Upper lobe of left lung (tissue), 6 donors: Measurements from ENCODE around the gene PATE3. TPM values are rescaled to one million over a fixed set of nuclear protein-coding genes. Genes with fewer than 3 reads are reported as not detected.

ENCODE experiments used
- ATAC-seq, 2 donors: fragments of 200-7000 bp; cut with Tn5 transposase; one replicate each; pipeline ENCODE4 v1.9.1; 2022; ENCODE audit warnings: mild to moderate bottlenecking in 2 of 2, moderate library complexity in 2 of 2; ENCODE audit not compliant: low FRiP score in 2 of 2
- DNase-seq, 2 donors: peaks; one replicate each; pipeline ENCODE4 v3.0.0-alpha.2; 2019 to 2020
- H3K27ac ChIP-seq, 4 donors: fragments of 200-600 bp; sonication (generic); one replicate each; pipeline ENCODE4 v1.5.1; 2016 to 2019
- H3K27me3 ChIP-seq, 4 donors: fragments of 200-600 bp; sonication (generic); one replicate each; pipeline ENCODE4 v1.5.1; 2017 to 2019
- H3K36me3 ChIP-seq, 4 donors: fragments of 200-600 bp; sonication (generic); one replicate each; pipeline ENCODE4 v1.5.1; 2016 to 2019
- H3K4me1 ChIP-seq, 4 donors: fragments of 200-600 bp; sonication (generic); one replicate each; pipeline ENCODE4 v1.5.1; 2018 to 2019
- H3K4me3 ChIP-seq, 4 donors: fragments of 200-600 bp; sonication (generic); one replicate each; pipeline ENCODE4 v1.5.1; 2017 to 2019; ENCODE audit warnings: mild to moderate bottlenecking in 2 of 4, moderate library complexity in 1 of 4
- H3K9me3 ChIP-seq, 4 donors: fragments of 200-600 bp; sonication (generic); one replicate each; pipeline ENCODE4 v1.5.1; 2018 to 2019
- CTCF ChIP-seq, 6 experiments: fragments of 450-650 bp in 4 of 6; fragments of 200-600 bp in 2 of 6; sonication (generic) in 2 of 6; IDR thresholded peaks; one replicate each; pipeline ENCODE4 v1.5.1; 2016 to 2019; ENCODE audit warnings: antibody characterized with exemption in 6 of 6
- EP300 ChIP-seq, 4 donors: sonication (generic); formaldehyde crosslinking; IDR thresholded peaks; one replicate each; pipeline ENCODE4 v1.5.1; 2017; ENCODE audit warnings: antibody characterized with exemption in 4 of 4, control low read depth in 2 of 4
- POLR2A ChIP-seq, 4 donors: fragments of 450-650 bp; IDR thresholded peaks; one replicate each; pipeline ENCODE4 v1.5.1; 2016 to 2017; ENCODE audit warnings: antibody characterized with exemption in 4 of 4, mild to moderate bottlenecking in 2 of 4
- POLR2AphosphoS5 ChIP-seq, 2 donors: sonication (generic); formaldehyde crosslinking; IDR thresholded peaks; one replicate each; pipeline ENCODE4 v1.5.1; 2017; ENCODE audit warnings: antibody characterized with exemption in 2 of 2
- WGBS, 2 donors: methylation state at CpG; one replicate each; pipeline ENCODE4 v1.1.5; 2017 to 2018; 5-methylcytosine and 5-hydroxymethylcytosine counted together
- total RNA-seq, 6 donors: library from RNA; depleted of rRNA in 4 of 6; stranded (reverse); fragments of >200 nt in 4 of 6; gene quantifications; one replicate each; pipeline versions ENCODE4 v1.1.0 to v1.2.1, GENCODE V29; 2016 to 2021
- donor health status: DM: no; HTN: no; CAD: no; lungs with moderate emphysema.
- donor health status: DM: no; HTN: yes; CAD: no; lungs with severe emphysema.

The PATE3 gene
- total RNA-seq, 6 donors from 2014 or later: not detected

DNA sequence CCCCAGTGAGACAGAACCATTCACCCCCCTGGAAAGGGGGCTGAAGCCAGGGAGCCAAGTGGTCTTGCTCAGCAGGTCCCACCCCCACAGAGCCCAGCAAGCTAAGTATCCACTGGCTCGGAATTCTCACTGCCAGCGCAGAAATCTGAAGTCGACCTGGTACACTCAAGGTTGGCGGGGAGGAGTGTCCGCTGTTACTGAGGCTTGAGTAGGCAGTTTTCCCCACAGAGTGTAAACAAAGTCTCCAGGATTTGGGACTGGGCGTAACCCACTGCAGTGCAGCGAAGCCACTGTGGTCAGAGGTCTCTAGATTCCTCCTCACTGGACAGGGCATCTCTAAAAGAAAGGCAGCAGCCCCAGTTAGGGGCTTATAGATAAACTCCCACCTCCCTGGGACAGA is 31.9 kb upstream of the PATE3 start:
- Histone ChIP-seq H3K9me3 (no peaks in the 10 kb centered on the region), H3K27me3 (no peaks in the 10 kb centered on the region), H3K27ac (no peak overlapping the region), H3K36me3 (no peaks in the 10 kb centered on the region), H3K4me3 (no peak overlapping the region), H3K4me1 (no peaks in the 10 kb centered on the region)
- no peak for TF ChIP-seq POLR2A (IDR thresholded peaks at IDR 0.05)
- no peak for TF ChIP-seq POLR2AphosphoS5 (IDR thresholded peaks at IDR 0.05)
- TF ChIP-seq EP300 (IDR thresholded peaks at IDR 0.05): no peak
- no peak for TF ChIP-seq CTCF (IDR thresholded peaks at IDR 0.05)
- ATAC-seq (peak in 1 of 2 donors; percentile 70), DNase-seq (peak in 1 of 2 donors; percentile 74)
- 55 to 63% methylated on average over 4 to 6 of the region's 7 CpGs for WGBS, 2 donors

DNA sequence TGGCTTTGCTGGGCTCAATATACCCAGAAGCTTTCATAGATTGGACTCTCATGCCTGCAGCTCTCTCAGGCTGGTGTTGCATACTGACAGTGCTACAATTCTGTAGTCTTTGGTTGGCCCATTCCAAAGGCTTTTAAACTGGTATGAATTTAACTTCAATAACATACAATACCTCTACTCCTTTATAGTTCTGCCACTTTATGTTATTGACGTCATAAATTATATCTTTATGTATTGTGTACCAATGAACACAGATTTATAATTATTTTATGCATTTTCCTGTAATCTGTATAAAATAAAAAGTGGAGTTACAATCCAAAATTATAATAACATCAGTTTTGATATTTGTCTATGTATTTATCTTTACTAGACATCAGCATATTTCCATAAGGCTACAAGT is 25.5 kb upstream of the PATE3 start:
- H3K4me3 ChIP-seq: no peak overlapping the region
- 80 to 84% methylated on average over 1 of the region's 1 CpG for WGBS, 2 donors
- TF ChIP-seq CTCF (IDR thresholded peaks at IDR 0.05) (no peak), EP300 (IDR thresholded peaks at IDR 0.05) (no peak), POLR2AphosphoS5 (IDR thresholded peaks at IDR 0.05) (no peak), POLR2A (IDR thresholded peaks at IDR 0.05) (no peak)
- H3K4me1 ChIP-seq: peaks cover 0 to 4% (median 0%) of the 10 kb centered on the region in 4 donors
- DNase-seq: no peak
- H3K27me3 ChIP-seq: no peaks in the 10 kb centered on the region
- ATAC-seq: no peak
- H3K9me3 ChIP-seq: no peaks in the 10 kb centered on the region
- H3K36me3 ChIP-seq: no peaks in the 10 kb centered on the region
- no peak overlapping the region for H3K27ac ChIP-seq

- ATAC-seq (no peak), DNase-seq (no peak)
- H3K27me3 ChIP-seq: no peaks in the 10 kb centered on the region
- H3K4me1 ChIP-seq: peaks cover 0 to 9% (median 3%) of the 10 kb centered on the region in 4 donors
- TF ChIP-seq POLR2AphosphoS5 (IDR thresholded peaks at IDR 0.05): no peak
- no peak for TF ChIP-seq CTCF (IDR thresholded peaks at IDR 0.05)
- no peak for TF ChIP-seq EP300 (IDR thresholded peaks at IDR 0.05)
- no peak for TF ChIP-seq POLR2A (IDR thresholded peaks at IDR 0.05)
- WGBS, 2 donors: 89 to 96% methylated on average over 2 of the region's 2 CpGs
- no peak overlapping the region for H3K27ac ChIP-seq
- no peaks in the 10 kb centered on the region for H3K9me3 ChIP-seq
- no peak overlapping the region for H3K4me3 ChIP-seq
- H3K36me3 ChIP-seq: no peaks in the 10 kb centered on the region
Observed at GRCh38 chr11:125763483-125763882, 24.4 kb upstream of the PATE3 start.

GRCh38 chr11:125766251-125766650 is 21.7 kb upstream of the PATE3 start:
- no peak overlapping the region for H3K4me3 ChIP-seq
- peaks cover 0 to 9% (median 4%) of the 10 kb centered on the region in 4 donors for H3K4me1 ChIP-seq
- ATAC-seq: no peak
- no peaks in the 10 kb centered on the region for H3K27me3 ChIP-seq
- no peaks in the 10 kb centered on the region for H3K36me3 ChIP-seq
- DNase-seq: no peak
- H3K9me3 ChIP-seq: no peaks in the 10 kb centered on the region
- 40 to 44% methylated on average over 1 of the region's 1 CpG for WGBS, 2 donors
- no peak overlapping the region for H3K27ac ChIP-seq
- TF ChIP-seq EP300 (IDR thresholded peaks at IDR 0.05) (peak in 1 of 4 donors; percentile 47), POLR2AphosphoS5 (IDR thresholded peaks at IDR 0.05) (no peak)

DNA sequence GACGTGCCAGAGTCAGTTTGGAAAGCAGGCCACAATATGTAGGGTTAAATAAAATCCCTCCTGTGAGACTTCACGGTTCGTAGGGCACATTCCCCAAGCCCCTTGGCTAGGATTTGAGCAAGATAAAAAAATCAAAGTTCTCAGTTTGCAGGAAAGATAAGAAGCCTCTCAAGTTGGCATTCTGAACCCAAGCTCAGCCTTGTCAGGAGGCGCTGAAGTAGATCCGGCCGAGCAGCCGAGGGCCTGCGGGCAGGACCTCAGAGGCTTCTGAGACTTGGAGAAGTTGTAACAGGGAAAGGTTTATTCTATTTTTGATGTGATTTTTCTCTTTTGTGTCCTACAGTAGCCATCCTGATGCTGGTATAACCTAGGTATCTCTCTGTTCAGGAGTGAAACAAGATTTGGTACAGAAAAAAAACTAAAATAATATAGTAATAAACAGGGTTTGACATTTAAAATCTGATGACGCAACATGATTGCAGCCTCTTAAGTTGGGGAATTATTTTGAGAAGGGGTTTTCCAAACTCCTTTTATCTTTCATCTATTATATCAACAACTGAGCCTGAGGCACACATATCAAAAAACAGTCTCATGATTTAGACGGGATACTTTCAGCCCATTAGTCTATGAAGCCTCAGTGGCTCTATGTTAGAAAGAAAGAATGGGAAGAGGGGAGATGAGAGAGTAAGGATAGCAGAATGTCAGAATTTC is 19.4 kb upstream of the PATE3 start:
- Histone ChIP-seq H3K4me1 (peaks cover 0 to 9% (median 4%) of the 10 kb centered on the region in 4 donors), H3K27ac (peak overlapping the region in 1 of 4 donors; percentile 15), H3K9me3 (no peaks in the 10 kb centered on the region), H3K27me3 (no peaks in the 10 kb centered on the region), H3K36me3 (no peaks in the 10 kb centered on the region), H3K4me3 (no peak overlapping the region)
- 21 to 41% methylated on average over 10 of the region's 10 CpGs for WGBS, 2 donors
- no peak for TF ChIP-seq EP300 (IDR thresholded peaks at IDR 0.05)
- DNase-seq (peak; percentile 50 to 52), ATAC-seq (no peak)

GRCh38 chr11:125770583-125770982 is 17.3 kb upstream of the PATE3 start:
- no peak for ATAC-seq
- no peak overlapping the region for H3K4me3 ChIP-seq
- H3K27me3 ChIP-seq: no peaks in the 10 kb centered on the region
- no peaks in the 10 kb centered on the region for H3K9me3 ChIP-seq
- no peak overlapping the region for H3K27ac ChIP-seq
- TF ChIP-seq EP300 (IDR thresholded peaks at IDR 0.05): no peak
- no peak for TF ChIP-seq POLR2A (IDR thresholded peaks at IDR 0.05)
- no peak for TF ChIP-seq POLR2AphosphoS5 (IDR thresholded peaks at IDR 0.05)
- no peak for TF ChIP-seq CTCF (IDR thresholded peaks at IDR 0.05)
- no peaks in the 10 kb centered on the region for H3K36me3 ChIP-seq
- DNase-seq: no peak
- H3K4me1 ChIP-seq: peaks cover 0 to 9% (median 4%) of the 10 kb centered on the region in 4 donors
- WGBS, 2 donors: 81 to 88% methylated on average over 2 of the region's 2 CpGs
